Measurements from ENCODE around the gene LHFPL2.

The LHFPL2 gene

DNA sequence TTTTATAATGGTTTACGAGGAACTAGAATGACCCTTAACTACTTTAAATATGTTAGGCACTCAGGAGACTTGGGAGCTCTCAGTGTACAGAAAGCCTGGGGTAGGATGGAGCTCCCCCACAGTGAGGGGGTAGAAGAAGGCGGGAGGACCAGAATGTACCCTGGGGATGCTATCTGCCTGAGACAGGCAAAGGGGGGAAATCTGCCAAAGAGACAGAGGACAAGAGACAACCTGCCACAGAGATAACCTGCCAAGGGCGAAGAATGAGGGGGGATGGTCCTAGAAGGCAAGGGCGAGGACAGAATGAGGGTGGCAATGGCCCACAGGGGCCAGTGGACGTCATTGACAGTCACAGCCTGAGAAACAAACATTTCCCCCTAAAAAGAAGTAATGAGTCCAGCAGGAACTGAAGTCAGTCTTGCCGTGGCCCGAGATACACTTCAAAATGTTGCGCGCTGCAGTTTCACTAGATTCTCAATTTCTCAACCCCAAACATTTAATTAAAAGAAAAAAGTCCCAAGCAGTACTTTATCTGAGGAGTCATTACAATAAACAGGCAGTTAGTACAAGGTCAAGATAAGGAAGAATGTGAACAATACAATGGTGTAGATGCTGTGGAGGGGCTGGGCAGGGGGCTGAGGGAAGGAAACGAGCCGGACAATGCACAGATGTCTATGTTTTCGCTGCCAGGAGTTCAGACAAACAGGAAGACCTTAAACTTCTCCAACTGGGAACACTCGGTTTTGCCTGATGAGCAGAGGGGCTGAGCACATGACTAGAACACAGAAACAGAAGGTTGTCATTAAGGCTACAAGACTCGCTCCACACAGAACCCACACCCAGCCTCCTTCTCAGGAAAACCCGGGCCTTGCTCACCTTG, 125.0 kb downstream of the LHFPL2 start:
- no peak for DNase-seq (ENCODE audit: low read depth, low spot score)

DNA sequence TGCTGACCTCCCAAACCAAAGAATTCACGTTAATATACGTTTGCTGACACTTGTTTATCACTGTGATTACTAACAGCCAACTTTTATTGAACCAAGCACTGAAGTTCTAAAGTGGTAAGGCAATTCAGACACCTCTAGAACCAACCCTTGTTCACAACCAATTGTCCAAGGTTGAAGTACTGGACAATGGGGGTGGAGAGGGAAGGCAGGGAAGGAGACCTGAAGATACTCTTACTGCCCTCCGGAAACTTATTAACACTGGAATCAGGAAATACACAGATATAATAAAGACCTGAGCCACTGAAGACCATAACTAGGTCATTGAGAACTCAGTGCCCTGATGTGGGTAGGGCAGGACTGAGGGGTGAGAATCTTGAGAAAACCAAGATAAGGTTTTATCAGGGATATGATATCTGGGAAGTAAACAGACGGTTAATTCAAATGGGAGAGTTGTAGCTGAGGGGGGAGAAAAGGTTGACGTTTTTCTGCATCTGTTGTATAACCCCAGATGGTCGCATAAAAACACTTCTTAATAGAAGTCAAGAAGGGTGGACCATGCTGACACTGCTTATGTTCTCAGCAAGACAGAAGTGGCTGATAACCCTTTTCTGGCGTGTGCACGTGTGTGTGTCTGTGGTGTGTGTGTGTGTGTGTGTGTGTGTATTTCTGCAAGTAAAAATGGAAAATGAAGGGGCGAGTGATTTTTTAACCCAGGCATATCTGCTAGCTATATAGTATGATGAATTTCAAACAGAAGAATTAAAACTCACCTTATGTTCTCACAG, 125.9 kb downstream of the LHFPL2 start:
- no peak for DNase-seq (ENCODE audit: low read depth, low spot score)

DNA sequence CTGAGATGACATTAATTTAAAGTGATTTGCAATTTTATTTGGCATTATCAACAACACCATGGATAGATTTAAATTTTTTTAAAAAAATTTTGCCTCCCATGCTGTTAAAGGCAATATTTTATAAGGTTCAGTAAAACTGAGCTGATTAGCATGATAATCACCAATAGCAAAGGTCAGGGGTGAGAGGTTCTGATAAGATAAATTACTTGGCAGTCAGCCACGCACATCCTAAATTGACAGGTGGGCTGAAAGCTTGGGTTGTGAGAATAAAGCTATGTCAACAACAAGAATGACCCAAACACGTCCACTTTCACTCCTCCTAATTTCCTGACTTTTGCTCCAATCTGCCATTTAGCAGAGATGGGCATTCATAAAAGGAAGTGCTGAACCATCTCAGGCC, 127.1 kb downstream of the LHFPL2 start:
- no peak for DNase-seq (ENCODE audit: low read depth, low spot score)

DNA sequence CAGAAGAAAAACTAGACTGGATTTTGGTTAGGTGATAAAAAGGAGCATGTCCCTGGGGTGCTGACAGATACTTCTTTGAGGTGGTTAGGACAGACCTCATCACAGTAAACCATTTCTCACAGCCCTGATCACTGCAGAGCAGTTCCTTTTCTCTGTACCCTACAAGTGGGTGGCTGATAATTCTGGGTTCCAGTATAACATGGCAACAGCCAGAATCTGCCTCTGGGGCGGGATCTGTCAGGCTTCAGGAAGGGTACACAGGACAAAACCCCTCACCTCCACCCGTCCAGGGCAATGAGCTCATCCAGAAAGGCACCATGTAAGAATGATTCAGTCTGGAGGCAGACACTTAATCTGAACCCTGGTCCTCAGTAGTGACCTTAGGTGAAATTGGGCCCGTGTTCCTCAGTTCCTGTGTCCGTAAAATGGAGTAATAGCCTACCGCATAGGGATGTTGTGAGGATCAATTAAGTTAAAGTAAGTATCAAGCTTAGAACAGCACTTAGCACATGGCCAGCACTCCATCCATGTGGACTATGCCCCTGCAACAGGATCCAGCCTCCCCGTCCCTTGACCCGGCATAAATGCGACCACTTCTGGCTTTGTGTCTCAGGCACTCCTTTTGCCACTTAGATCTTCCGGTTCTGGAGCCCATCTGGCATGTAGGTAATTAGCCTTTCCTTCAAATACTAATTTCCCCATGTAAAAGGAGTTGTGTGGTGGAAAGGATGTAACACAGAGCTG, 129.2 kb downstream of the LHFPL2 start:
- DNase-seq (ENCODE audit: low read depth, low spot score) = no peak

DNA sequence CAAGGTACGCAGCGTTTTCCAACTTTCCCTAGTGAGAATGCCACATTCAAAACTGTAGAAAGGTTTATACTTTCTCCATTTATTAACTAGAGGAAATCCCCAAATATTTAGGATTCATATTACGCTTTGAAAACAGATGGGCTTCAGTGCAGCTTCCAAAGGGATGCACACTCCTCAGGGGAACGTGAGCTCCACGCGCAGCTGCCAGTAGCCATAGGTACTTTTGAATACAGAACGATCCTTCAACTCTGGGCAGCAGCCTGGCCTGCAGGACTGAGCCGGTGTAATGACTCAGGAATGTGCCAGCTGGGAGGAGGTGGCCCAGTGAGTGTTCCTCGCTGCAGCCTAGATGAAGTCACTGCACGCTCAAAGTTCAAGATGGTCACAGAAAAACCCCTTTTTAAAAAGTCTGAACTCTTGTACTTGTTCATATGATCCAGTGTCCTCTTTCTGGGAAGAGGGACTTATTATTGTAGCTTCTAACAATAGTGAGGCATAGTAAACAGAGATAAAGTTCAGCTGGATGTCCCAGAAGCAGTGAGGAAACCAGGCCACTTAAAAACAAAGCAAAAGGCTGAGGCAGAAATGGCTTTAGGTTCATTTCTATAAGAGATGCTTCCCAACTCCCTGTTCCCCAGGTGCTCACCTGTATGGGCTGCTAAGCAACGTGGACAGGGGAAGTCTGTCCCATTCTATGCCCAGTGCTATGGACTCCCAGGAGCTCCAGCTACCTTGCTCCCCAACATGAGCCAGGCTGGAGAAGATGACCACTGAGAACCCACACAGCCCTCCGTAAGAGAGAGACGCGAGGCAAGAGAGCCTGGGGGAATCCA, 130.0 kb downstream of the LHFPL2 start:
- peak; percentile 92 for DNase-seq (ENCODE audit: low read depth, low spot score)

DNA sequence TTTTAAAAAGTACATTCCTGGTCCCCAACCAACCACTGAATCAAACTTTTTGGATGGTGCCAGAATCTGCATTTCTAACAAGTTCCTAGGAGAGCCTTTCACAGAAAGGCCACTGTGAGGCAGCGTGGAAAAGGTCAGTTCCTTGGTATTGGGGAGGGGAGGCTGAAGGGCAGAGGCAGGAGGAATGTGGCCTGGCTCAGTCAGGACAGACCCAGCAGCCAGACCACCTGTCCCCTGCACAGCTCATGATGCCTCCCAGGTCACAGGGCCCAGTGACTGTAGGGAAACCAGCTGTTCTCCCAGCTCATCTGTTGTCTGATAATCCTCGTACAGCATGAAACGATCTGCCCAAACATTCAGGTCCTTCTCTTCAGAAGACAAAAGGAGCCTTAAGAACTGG, 132.9 kb downstream of the LHFPL2 start:
- DNase-seq (ENCODE audit: low read depth, low spot score) = no peak

DNA sequence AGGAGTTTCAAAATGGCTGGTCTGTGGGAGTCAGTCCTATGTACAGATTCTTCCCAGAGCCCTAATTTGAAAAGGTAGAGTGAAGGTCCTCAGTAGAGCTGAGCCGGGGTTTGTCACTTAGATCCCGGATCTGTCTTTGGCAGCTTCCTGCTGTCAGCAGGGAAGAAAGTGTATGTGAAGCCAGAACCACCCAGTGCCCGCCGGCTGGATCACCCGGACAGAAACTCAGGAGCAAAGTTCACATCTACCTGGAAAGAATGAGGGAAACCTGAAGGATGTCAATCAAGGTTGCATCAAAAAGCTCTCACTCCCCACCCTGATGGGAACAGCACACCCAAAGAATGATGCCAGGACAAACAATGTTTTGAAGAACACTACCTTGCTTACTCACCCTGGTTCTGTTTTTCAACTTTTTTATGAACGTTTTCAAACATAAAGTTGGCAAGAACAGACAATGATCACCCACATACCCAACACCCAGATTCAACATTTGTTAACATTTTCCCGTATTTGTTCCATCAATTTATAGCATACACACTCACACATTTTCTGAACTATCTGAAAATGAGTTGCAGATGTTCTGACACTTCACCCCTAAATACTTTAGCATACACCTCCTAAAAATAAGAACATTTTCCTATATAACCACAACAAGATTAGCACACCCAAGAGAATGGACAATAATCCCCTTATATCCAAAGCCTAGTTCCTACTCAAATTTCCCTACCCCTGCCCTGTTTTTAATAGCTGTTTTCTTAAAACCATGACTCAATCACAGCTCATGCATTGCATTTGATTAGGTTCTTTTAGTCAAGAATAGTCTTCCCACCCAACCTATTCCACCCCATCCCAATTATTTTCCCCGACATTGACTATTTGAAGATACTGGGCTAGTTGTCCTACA, 133.9 kb downstream of the LHFPL2 start:
- DNase-seq (ENCODE audit: low read depth, low spot score) = no peak

DNA sequence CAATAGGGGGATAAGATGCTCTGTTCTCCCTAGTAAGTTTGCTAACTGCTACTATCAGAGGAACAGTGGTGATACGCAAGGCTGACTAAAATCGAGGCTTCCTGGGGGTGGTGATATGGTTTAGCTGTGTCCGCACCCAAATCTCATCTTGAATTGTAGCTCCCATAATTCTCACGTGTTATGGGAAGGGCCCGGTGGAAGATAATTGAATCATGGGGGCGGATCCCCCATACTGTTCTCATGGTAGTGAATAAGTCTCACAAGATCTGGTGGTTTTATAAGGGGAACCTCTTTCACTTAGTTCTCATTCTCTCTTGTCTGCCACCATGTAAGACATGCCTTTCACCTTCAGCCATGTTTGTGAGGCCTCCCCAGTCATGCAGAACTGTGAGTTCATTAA, 135.1 kb downstream of the LHFPL2 start:
- DNase-seq (ENCODE audit: low read depth, low spot score) = no peak

DNA sequence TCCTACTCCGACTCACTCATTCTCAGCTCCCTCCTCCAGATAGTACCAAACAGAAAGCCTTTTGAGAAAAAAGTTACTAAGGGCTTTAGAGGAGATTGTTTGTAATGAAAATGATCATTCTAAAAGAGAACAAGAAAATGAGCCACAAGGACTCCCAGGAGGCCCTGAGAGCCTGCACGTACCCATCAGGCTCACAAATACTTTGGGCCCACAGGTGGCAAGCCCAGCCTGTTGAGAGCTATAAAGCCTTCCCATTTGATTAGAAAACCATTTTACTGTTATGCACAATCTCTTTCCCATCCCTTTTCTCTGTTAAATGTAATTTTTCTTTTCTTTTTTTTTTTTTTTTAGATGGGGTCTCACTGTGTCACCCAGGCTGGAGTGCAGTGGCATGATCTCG, 136.1 kb downstream of the LHFPL2 start:
- no peak for DNase-seq (ENCODE audit: low read depth, low spot score)

DNA sequence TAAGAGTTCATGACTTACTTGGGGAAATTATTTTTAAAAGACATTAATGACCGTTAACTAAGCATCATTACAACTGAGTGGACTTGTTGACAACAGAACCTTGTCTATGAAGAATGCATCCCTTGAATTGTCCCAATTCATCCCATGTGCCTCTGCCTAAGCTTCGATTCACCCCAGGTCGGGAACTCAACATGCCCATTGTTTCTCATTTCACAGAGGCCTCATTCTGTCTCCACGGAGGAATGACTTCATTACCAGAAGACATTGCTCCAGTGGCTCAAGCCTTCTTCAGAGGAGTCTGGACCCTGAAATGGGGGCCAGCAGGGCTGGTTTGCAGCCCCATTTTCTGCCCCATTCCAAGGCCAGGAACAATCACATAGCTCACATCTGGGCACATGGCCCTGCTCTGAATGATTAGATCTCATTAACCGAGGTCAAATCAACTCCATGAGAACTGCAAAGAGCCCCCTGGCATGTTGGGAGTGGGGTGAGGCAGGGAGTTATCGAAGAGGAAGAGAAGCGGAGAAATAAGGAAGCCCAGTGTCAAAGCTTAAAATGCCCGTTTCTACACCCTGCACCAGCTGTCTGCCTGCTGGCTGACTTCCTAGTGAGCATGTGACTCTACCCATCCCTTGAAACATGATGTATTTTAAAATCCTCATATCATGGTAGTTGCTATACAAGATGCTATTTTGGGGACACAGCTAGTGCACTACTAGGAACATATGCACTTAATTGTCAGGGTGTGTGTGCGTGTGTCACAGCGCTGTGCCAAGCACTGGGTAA, 137.3 kb downstream of the LHFPL2 start:
- no peak for DNase-seq (ENCODE audit: low read depth, low spot score)

DNA sequence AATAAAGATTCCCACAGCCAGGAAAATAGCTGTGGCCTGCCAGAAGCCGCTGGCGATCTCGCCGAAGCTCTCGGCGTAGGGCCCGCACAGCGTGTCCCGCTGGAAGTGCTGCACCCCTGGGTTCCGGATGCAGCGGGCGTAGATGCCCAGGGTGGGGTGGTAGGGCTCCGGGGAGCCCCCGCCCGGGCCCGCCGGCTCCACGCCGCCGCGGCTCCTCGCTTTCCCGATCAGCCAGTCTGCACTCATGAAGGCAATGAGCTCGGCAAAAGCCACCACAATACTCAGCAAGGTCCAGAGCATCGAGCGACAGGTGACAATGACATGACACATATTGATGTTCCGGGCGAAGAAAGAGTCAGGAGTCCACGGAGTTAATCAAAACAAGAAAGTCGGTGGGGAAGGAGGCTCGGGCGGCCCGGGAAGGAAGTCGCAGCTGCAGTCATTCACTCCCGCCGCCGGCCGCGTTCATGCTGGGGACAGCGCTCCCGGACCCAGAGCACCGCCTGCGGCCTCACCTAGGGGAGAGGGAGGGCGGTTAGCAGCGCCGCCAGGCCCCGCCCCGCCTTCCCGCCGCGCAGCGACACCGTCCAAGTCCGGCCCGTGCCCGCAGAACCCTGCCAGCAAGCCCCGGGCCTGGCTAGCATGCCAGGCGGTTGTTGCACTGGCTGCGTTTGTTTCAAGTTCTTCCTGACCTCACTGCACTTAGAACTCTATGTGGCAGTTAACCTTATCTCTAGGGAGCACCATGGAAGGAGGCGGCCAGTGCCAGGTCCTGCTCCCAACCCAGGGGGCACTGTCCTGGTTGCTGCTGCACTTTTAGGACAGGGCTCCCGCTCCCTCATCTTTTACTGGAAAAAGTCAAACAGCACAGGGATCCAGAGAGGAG, 138.4 kb downstream of the LHFPL2 start:
- DNase-seq (ENCODE audit: low read depth, low spot score) = peak; percentile 76

DNA sequence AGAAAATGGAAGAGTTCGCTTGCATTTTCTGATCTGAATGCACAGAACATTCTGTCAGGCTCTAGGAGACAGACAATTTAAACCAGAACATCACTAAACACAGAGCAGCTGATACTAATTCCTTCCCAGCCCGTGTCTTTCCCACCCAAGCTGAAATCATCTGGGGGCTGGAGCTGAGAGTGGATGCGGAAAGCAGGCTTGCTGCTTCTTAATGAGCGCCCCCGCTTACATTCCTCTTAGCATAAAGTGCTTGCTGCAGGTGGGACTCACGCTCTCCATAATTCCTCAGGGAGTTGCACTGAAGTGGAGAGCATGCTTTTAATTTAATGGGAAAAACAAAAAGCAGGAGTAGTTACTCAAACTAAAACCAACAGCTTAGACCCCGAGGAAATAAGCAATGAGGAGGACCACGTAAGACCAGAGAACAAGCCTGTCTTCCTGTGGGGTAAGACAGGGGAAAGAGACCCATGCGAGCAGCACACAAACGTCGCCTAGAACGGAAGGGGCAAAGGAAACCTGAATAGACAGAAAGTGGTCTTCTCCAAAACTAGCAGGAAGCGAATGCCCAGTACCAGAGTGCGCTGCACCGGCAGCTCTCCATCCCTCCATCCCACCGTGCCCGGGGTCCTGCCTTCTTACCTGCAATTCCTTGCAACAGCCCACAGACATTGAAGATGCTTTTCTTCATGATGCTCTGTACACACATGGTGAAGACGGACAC, 139.3 kb downstream of the LHFPL2 start:
- no peak for DNase-seq (ENCODE audit: low read depth, low spot score)

DNA sequence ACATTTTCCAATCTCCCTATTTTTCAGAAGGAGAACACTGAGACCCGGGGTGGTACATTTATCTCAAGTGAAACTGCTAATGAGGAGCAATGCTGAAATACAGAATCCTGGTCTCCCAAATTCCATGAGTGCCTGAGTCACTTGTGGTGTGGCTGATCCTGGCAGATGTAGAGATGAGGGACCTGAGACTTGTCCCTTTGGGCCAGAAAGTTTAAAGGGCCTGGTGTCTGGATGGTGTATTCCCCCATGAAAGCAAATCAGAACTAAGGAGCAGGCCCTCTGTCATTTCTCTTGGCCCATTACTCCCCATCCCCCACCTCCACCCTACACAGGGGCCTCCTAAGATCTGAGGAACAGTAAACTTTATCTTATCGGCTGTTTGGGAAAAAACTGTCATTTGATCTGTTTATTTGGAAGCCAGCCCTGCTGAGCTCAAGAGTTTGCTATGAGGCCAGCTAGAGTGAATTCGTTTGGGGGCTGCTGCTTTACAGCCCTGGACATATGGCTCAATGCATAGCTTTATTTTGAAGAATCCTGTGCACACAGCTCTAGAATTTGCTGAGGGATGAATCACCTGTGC, 140.3 kb downstream of the LHFPL2 start:
- DNase-seq (ENCODE audit: low read depth, low spot score) = peak; percentile 57

DNA sequence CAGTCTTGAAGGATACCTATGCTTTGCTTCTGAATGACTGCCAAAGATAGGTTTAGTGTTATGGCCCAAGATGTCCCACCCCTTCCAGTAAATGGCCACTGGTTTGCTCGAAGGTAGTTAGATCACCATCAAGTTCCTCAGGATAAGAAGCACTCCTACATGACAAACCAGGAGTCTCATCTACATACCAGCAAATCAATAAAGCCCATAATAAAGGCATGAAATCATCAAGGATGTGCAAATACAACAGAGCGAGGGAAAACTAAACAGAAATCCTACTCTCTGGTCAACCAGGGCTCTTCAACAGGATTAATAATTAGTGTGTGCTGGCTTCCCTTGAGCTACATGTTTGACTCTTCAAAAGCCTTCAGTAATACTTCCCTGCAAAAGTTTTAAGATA, 141.0 kb downstream of the LHFPL2 start:
- no peak for DNase-seq (ENCODE audit: low read depth, low spot score)

DNA sequence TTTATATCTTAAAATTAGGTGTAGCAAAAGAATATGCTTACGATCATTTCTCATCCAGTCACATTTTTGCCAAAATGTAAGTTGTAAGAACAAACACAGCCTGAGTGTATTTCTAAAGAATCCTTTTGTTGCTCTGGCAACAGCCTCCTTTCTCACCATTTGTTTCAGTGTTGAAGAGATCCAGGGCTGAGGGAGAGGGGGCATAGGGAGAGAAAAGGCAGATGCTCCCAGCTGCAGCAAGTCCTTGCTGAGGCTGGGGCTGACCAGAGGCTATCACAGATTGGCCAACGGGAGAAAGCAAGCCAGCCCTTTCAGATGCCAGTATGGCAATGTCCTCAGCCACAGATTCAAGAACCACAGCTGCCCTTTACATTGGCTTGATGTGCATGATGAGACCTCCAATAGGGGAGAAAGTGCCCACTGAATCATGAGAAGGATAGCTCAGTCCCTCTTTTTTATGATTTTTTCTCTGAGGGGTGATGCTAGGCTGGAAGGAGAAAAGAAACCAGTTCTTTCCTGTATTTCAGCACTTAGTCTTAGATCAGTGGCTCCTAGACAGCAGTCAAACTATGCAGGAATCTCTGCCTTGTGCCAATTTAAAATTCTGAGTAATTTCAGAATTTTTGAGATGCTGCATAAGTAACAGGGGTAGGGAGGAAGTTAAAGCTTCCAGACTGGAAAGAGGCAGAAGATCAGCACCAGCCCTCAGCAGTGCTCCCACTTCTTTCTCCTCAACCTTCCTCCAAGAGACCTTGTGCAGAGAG, 142.1 kb downstream of the LHFPL2 start:
- DNase-seq (ENCODE audit: low read depth, low spot score) = peak; percentile 29

DNA sequence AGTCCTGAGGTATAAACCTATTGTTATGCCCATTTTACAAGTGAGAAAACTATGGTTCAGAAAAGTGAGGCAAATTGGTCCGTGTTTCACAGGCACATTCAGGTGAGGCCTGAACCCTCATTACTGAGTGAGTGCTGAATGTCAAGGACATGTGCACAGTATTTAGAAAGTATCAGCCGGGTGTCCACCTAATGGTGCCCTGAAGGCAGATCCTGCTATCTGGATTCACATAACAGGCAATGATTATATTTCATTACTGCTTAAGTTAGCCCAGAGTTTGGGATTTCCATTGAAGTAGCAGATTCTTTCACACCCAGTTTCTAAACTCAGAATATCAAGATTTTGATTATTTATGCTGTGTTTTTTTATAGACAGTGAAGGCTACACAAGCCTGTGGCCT, 142.7 kb downstream of the LHFPL2 start:
- no peak for DNase-seq (ENCODE audit: low read depth, low spot score)

Measured in astrocyte of the hippocampus (primary cell).